BLaER1 (cell line): ENCODE results near the gene ARAP3.
"Not testable (repeated sequence)": the region's sequence is repeated elsewhere in the genome, so short reads cannot be mapped to it uniquely, and the experiment has no call there.

Experiments used
- H3K27ac ChIP-seq: shearing (Covaris generic); formaldehyde crosslinking; 2 replicates; pipeline ENCODE4 v1.8.1; 2022
- H3K27me3 ChIP-seq: shearing (Covaris generic); formaldehyde crosslinking; 2 replicates; pipeline ENCODE4 v1.8.1; 2022
- H3K36me3 ChIP-seq: shearing (Covaris generic); formaldehyde crosslinking; 2 replicates; pipeline ENCODE4 v1.8.1; 2022
- H3K4me1 ChIP-seq: shearing (Covaris generic); formaldehyde crosslinking; 2 replicates; pipeline ENCODE4 v1.8.1; 2022
- H3K4me2 ChIP-seq: shearing (Covaris generic); formaldehyde crosslinking; 2 replicates; pipeline ENCODE4 v1.8.1; 2022
- H3K4me3 ChIP-seq: shearing (Covaris generic); formaldehyde crosslinking; 2 replicates; pipeline ENCODE4 v1.8.1; 2022
- H3K9ac ChIP-seq: shearing (Covaris generic); formaldehyde crosslinking; 2 replicates; pipeline ENCODE4 v1.8.1; 2022
- H3K9me3 ChIP-seq: shearing (Covaris generic); formaldehyde crosslinking; 2 replicates; pipeline ENCODE4 v1.8.1; 2022
- H4K20me1 ChIP-seq: shearing (Covaris generic); formaldehyde crosslinking; 2 replicates; pipeline ENCODE4 v1.8.1; 2022
- Cebpa-rat ChIP-seq: shearing (Covaris generic); IDR thresholded peaks from 2 replicates; pipeline ENCODE4 v1.8.1; 2022

ARAP3 gene

GRCh38 chr5:141623611-141624010, 58.4 kb downstream of the ARAP3 start:
- Histone ChIP-seq H4K20me1 (peaks cover 4% of the 10 kb centered on the region; the same call in 1 of the 2 replicates), H3K9me3 (no peaks in the 10 kb centered on the region), H3K9ac (no peak overlapping the region), H3K4me3 (no peak overlapping the region), H3K4me1 (peaks cover 5% of the 10 kb centered on the region; the same call in 1 of the 2 replicates), H3K27me3 (no peaks in the 10 kb centered on the region), H3K36me3 (peaks cover 91% of the 10 kb centered on the region), H3K27ac (no peak overlapping the region), H3K4me2 (no peak overlapping the region)
- TF ChIP-seq Cebpa-rat: no peak

- Histone ChIP-seq H3K9ac (no peak overlapping the region), H3K27ac (no peak overlapping the region), H3K4me2 (no peak overlapping the region), H3K27me3 (no peaks in the 10 kb centered on the region), H3K36me3 (peaks cover 87% of the 10 kb centered on the region), H3K9me3 (no peaks in the 10 kb centered on the region), H3K4me1 (peaks cover 5% of the 10 kb centered on the region; the same call in 1 of the 2 replicates), H3K4me3 (no peak overlapping the region), H4K20me1 (peaks cover 4% of the 10 kb centered on the region; the same call in 1 of the 2 replicates)
- TF ChIP-seq Cebpa-rat: no peak
Observed at GRCh38 chr5:141623186-141623585, 58.8 kb downstream of the ARAP3 start.

DNA sequence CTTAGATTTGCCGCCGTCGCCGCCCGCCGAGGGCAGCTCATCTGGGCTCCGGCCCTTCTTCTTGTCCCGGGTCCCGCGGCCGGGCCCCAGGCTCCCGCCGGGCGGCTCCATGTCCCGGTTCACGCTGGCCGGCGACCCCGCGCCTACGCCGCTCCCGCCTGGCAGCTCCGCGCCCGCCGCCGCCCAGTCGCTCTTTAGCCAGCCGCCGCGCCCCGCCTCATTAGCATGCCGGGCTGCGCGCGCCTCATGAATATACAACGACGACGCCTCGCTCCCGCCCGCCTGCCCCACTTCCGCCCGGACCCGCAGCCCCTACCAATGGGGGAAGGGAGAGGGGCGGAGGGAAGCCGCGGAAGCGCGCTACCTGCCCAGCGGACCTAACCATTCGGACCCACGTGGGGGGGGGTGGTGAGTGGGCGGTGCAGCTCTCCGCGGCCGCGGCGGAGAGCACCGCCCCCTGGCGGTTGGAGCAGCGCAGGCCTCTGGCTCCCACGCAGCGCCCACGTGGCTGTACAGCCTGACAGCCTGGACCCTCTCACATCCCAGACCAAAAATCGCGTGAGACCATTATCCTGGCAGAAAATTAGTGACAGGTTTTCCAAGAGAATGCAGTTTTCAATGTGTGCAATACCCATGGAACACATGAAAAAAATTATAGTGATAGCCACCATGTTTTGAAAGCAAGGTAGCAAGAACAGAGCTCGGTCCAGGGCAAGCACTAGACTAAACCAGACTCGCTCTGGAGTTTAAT, 63.1 kb downstream of the ARAP3 start, which contains the start of gene DIAPH1:
Gene DIAPH1 (minus strand): TSS at position 197 of the 751 bp plus-strand sequence. CDS start 86 bp downstream, at position 111.
- Histone ChIP-seq H3K36me3 (peaks cover 46% of the 10 kb centered on the region), H3K27me3 (no peaks in the 10 kb centered on the region), H3K4me1 (peaks cover 38% of the 10 kb centered on the region), H3K27ac (peak within 1 kb of the TSS; percentile 94), H3K4me2 (peak within 1 kb of the TSS; percentile 86), H3K4me3 (peak within 1 kb of the TSS; percentile 100), H3K9me3 (no peaks in the 10 kb centered on the region), H4K20me1 (peaks cover 18% of the 10 kb centered on the region; the same call in 1 of the 2 replicates), H3K9ac (peak within 1 kb of the TSS; percentile 96)
- TF ChIP-seq Cebpa-rat: no peak

GRCh38 chr5:141618030-141618803, 63.8 kb downstream of the ARAP3 start:
- no peak for TF ChIP-seq Cebpa-rat
- Histone ChIP-seq H3K27me3 (no peaks in the 10 kb centered on the region), H3K4me3 (peak overlapping the region; percentile 100), H3K9me3 (no peaks in the 10 kb centered on the region), H3K4me1 (peaks cover 41% of the 10 kb centered on the region), H3K36me3 (peaks cover 38% of the 10 kb centered on the region), H3K27ac (peak overlapping the region; percentile 94), H3K9ac (peak overlapping the region; percentile 96), H4K20me1 (peaks cover 18% of the 10 kb centered on the region; the same call in 1 of the 2 replicates), H3K4me2 (peak overlapping the region; percentile 86)

- Histone ChIP-seq H3K9me3 (no peaks in the 10 kb centered on the region), H3K36me3 (peaks cover 33% of the 10 kb centered on the region), H3K27me3 (no peaks in the 10 kb centered on the region), H3K4me2 (peak overlapping the region; percentile 86), H3K27ac (peak overlapping the region; percentile 94), H3K4me3 (peak overlapping the region; percentile 100), H3K4me1 (peaks cover 46% of the 10 kb centered on the region), H4K20me1 (peaks cover 18% of the 10 kb centered on the region; the same call in 1 of the 2 replicates), H3K9ac (peak overlapping the region; percentile 96)
- TF ChIP-seq Cebpa-rat: no peak
Observed at GRCh38 chr5:141617682-141618029, 64.4 kb downstream of the ARAP3 start.

DNA sequence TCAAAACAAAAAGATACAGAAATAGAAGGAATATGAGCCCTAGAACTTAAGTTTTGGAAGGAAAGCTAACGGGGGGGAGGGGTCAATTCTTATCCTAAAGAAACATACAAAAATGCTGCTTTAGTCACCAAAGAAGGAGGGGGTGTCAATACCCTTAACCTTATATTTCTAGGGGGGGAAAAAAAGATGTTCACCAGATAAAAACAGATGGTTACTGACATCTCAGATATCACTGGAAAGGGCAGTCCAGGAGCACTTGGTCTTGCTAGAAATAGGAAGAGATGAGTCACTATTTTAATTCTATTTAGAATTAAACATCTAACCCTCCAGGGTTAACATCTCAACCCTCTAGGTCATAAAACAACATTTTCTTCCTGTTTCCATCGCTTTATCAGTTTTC, 64.9 kb downstream of the ARAP3 start:
- peak overlapping the region; percentile 96 for H3K9ac ChIP-seq
- peaks cover 27% of the 10 kb centered on the region for H3K36me3 ChIP-seq
- H3K27me3 ChIP-seq: no peaks in the 10 kb centered on the region
- peak overlapping the region; percentile 86 for H3K4me2 ChIP-seq
- peaks cover 51% of the 10 kb centered on the region for H3K4me1 ChIP-seq
- TF ChIP-seq Cebpa-rat: no peak
- peak overlapping the region; percentile 94; the same call in 1 of the 2 replicates for H3K27ac ChIP-seq
- H4K20me1 ChIP-seq: peaks cover 18% of the 10 kb centered on the region; the same call in 1 of the 2 replicates
- peak overlapping the region; percentile 100 for H3K4me3 ChIP-seq
- H3K9me3 ChIP-seq: no peaks in the 10 kb centered on the region

GRCh38 chr5:141615991-141616720, 65.9 kb downstream of the ARAP3 start:
- Histone ChIP-seq H3K36me3 (peaks cover 26% of the 10 kb centered on the region), H3K27ac (peak overlapping the region; percentile 94), H3K9me3 (no peaks in the 10 kb centered on the region), H3K27me3 (no peaks in the 10 kb centered on the region), H3K4me3 (peak overlapping the region; percentile 100), H3K9ac (peak overlapping the region; percentile 96), H3K4me2 (peak overlapping the region; percentile 86), H4K20me1 (peaks cover 18% of the 10 kb centered on the region; the same call in 1 of the 2 replicates), H3K4me1 (peaks cover 61% of the 10 kb centered on the region)
- TF ChIP-seq Cebpa-rat: no peak

DNA sequence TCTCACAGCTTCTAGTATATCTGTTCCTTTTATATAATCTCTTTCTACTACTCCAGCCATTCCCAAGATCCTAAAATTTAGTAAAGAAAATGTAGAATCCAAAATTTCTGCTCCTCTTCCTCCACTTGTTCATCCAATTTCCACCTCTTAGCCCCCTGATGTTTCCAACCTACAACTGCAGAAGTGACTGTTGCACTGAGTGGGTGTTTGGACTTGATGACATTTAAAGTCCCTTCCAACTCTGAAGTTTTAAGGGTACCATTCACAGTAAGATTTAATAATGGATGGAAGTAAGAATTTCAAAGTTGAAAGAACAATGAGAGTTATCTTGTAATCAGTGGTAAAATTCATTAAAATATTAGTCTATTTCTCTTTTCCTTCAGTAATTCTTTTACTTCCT, 68.7 kb downstream of the ARAP3 start:
- peaks cover 7% of the 10 kb centered on the region; the same call in 1 of the 2 replicates for H3K9me3 ChIP-seq
- H3K27ac ChIP-seq: peak overlapping the region; percentile 65; the same call in 1 of the 2 replicates
- peaks cover 23% of the 10 kb centered on the region for H3K36me3 ChIP-seq
- H3K4me2 ChIP-seq: peak overlapping the region; percentile 86
- no peak for TF ChIP-seq Cebpa-rat
- 0 out of 2 replicates have a peak overlapping the region, but pooled peaks have one; percentile 6 for H3K4me3 ChIP-seq
- H3K27me3 ChIP-seq: no peaks in the 10 kb centered on the region
- peaks cover 89% of the 10 kb centered on the region for H3K4me1 ChIP-seq
- H3K9ac ChIP-seq: no peak overlapping the region; the same call in 1 of the 2 replicates
- peaks cover 14% of the 10 kb centered on the region; the same call in 1 of the 2 replicates for H4K20me1 ChIP-seq

DNA sequence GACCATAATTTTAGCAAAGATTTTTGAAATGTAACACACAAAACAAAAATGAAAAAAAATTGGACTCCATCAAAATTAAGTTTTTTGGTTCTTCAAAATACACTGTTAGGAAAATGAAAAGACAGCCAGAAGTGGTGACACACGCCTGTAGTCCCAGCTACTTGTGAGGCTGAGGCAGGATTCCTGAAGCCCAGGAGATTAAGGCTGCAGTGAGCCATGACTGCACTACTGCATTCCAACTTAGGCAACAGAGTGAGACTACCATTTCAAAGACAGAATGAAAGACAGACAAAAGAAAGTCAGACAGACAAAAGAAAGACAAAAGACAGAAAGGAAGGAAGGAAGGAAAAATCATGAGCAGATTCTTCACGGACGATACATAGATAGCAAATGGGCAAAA, 70.7 kb downstream of the ARAP3 start:
- Histone ChIP-seq H3K27ac (peak overlapping the region; percentile 65), H3K9me3 (peaks cover 7% of the 10 kb centered on the region; the same call in 1 of the 2 replicates), H4K20me1 (peaks cover 5% of the 10 kb centered on the region; the same call in 1 of the 2 replicates), H3K4me2 (peak overlapping the region; percentile 86), H3K4me1 (peaks cover 100% of the 10 kb centered on the region), H3K36me3 (peaks cover 23% of the 10 kb centered on the region), H3K27me3 (no peaks in the 10 kb centered on the region), H3K4me3 (peak overlapping the region; percentile 23; the same call in 1 of the 2 replicates), H3K9ac (peak overlapping the region; percentile 31; the same call in 1 of the 2 replicates)
- no peak for TF ChIP-seq Cebpa-rat

- not testable (repeated sequence) for H3K4me3 ChIP-seq, H3K27me3 ChIP-seq, H3K9me3 ChIP-seq, H3K9ac ChIP-seq, H4K20me1 ChIP-seq
- Histone ChIP-seq H3K4me2 (peak overlapping the region; percentile 86), H3K27ac (peak overlapping the region; percentile 90), H3K36me3 (peaks cover 23% of the 10 kb centered on the region), H3K4me1 (peaks cover 97% of the 10 kb centered on the region)
Observed at GRCh38 chr5:141609921-141610320, 72.1 kb downstream of the ARAP3 start.
